ENCODE measurements around the gene LRFN3.
"Not testable (repeated sequence)": the region's sequence is repeated elsewhere in the genome, so short reads cannot be mapped to it uniquely, and the experiment has no call there.

The LRFN3 gene

GRCh38 chr19:35935911-35936737, at the start of gene LRFN3:
Gene LRFN3, plus strand, starts transcription at chr19:35936374. Its CDS starts 3,052 bp downstream, at chr19:35939426.
- DNase-seq: peak in 3 of 4 experiments; percentile 14 to 48 (median 20)

- no peak for DNase-seq
These were observed 49.0 kb upstream of the LRFN3 start for GRCh38 chr19:35887197-35887596.

DNA sequence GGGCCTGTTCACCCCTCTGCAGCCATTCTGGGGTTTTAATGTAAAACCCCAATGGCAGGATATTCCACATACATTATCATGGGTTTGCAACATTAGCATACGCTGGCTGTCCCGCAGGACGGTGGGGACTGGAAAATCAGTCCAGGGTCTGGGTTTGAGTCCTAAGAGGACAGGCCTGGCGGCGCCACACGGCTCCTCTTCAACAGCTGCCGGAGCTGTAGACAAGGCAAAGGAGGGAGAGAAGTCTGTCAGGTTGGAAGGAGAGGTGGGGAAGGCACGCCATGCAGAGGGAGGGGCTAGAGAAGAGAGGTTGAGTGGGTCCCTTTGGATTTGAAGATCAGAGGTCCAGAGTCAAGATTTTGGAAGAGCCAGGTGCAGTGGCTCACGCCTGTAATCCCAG, 47.8 kb upstream of the LRFN3 start:
- DNase-seq: no peak

DNA sequence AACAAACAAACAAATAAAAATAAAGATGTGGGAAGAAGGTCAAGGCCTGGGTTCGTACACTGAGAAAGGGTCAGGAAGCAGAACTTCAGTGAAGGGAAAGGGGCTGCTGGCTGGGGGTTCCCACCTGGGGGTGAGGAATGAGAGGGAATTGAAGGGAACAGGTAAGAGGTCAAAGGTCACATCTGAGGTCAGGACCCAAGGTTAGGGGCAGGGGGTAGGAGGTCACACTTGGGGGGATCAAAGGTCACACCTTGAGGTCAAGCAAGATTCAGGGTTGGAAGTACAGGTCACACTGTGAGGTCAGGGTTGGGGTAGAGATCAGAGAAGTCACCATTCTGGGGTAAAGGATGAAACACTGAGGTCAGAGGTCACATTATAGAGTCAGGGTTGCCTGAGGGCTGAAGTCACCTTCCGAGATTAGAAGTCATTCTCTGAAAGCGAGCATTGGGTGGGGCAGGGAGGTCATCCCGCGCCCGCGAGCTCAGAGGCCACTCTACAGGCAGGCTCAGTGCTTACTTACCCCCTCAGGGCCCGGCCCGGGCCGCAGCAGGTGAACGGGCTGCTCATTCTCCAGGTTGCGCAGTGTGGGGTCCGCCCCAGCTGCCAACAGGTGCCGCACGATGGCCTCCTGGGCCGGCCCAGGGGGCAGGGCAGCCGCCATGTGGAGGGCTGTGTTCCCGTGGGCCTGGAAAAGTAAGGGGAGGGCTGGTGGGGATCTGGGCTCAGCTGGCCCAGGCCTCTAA, 46.6 kb upstream of the LRFN3 start:
- no peak for DNase-seq

GRCh38 chr19:35890113-35890650, 46.0 kb upstream of the LRFN3 start:
- DNase-seq: no peak

GRCh38 chr19:35891819-35892218, 44.4 kb upstream of the LRFN3 start:
- DNase-seq: not testable (repeated sequence)

GRCh38 chr19:35894342-35894741, 41.8 kb upstream of the LRFN3 start:
- DNase-seq: no peak

DNA sequence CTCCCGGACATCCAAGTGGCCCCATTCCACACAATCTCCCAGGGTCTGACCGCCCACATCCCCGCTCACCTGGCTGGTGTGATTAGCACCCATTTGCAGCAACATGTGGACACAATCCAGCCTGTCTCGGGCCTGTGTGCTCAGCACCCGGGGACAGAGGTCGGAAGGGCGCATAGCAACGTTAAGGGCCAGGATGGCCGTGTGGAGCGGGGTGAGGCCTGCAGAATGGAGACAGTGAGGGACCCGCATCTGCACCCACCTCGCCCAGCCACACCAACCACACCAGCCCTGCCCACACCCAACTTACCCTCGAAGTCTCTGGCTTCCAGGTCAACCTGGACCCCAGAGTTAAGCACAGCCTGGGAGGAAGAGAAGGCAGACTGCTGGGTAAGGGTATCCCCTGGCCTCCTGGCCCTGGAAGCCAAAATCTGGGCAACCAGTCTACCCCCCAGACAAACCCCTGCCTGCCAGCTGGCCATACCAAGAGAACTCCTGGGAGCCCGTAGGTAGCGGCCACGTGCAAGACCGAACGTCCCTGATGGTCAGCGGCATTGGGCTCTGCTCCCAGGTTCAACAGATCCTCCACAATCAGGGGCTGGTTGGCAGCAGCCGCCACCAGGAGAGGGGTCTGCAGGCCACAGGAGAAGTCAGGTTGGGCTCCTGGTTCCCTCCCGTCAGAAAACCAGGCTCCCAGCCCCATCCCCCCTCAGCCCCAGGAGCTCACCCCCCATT, 40.1 kb upstream of the LRFN3 start:
- DNase-seq: no peak

DNA sequence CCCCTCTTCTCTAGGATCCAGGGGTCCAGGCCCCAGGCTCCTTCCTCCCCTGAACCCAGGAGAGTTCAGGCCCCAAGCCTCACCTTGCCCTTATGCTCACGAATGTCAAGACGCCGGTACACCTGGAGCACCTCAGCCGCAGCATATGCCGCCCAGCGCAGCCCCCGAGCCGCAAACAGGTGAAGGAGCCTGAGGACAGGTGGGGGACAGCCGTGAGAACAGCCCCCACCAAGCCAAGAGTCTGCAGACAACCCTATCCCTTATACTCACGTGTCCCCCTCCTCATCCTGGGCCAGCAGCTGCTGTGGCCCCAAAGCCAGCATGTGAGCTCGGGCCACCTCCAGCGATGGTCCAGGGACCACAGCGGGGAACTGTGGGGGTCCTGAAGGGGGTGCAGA, 39.5 kb upstream of the LRFN3 start:
- DNase-seq: no peak

DNA sequence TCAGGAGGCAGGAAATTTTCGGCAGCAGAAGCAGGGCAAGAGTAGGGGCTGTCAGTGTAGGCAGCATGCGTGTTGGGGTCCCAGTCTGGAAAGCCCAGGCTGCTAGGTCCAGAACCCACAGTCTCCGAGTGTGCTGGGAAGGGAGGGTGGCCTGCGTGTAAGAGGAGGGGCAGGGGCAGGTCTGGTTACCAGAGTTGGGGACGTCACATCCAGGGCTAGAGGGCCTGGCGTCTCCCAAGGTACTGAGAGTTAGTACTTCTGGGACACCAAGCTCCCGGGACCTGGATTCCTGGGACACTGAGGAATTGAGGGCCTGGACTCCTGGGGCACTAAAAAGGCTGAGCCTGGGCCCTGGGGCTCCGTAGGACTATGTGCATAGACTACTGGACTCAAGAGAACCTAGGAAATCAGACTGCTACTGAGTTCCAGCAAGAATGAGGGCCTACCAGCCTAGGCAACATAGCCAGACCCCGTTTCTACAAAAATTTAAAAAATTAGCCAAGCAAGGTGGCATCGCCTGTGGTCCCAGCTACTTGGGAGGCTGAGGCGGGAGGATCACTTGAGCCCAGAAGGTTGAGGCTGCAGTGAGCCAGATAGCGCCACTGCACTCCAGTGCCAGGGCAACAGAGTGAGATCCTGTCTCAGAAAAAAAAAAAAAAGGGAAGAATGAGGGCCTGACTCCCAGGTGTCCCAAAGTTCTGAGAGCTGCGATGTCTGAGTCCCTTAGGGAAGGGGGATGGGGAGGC, 38.3 kb upstream of the LRFN3 start:
- DNase-seq: no peak

DNA sequence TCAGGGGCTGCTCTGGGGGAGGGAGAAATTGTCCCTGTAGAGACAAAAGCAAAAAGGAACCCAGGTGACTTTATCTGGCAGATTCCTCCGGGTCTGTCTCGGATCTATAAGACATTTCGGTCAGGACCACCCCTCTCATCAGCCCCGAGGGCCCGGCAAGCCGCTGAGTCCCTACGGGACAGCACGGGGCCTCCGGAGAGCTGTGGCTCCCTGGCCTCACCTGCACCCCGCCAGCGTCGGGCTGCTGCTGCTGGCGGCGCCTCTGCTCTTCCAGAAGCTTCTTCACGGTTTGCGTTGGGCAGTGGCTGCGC, 37.7 kb upstream of the LRFN3 start:
- DNase-seq: no peak

DNA sequence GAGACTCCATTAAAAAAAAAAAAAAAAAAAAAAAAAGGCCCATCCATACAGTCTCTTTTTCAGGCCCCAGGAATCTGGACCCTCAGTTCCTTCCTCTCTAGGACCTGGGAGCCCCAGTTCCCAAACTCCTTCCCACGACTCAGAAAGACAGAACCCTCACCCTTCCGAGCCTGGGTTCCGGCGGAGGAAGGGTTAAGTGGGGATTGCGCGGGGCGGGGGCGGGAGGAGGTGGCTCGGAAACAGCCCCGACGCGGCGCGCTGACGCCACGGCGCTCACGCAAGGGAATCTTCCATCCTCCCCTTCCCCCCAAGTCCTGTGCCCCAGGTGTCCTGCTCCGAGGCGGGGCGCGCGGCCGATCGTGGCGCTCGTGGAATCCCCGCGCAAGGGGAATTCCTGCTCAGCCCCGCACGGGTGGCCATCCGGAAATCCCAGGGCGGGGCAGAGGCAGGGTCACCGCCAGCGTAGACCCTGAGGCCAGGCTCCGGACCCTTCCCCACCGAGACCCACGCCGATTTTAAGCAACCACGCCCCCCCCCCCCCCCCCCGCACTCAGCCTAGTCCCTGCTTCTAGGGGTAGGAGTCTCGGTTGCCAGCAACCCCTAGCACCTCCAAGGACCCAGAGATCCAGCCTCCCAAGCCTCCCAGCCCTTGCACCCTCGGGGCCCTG, 36.5 kb upstream of the LRFN3 start:
- peak; percentile 48 to 77 (median 71) for DNase-seq

- no peak for DNase-seq
These were observed 35.0 kb upstream of the LRFN3 start for GRCh38 chr19:35901055-35901644.

DNA sequence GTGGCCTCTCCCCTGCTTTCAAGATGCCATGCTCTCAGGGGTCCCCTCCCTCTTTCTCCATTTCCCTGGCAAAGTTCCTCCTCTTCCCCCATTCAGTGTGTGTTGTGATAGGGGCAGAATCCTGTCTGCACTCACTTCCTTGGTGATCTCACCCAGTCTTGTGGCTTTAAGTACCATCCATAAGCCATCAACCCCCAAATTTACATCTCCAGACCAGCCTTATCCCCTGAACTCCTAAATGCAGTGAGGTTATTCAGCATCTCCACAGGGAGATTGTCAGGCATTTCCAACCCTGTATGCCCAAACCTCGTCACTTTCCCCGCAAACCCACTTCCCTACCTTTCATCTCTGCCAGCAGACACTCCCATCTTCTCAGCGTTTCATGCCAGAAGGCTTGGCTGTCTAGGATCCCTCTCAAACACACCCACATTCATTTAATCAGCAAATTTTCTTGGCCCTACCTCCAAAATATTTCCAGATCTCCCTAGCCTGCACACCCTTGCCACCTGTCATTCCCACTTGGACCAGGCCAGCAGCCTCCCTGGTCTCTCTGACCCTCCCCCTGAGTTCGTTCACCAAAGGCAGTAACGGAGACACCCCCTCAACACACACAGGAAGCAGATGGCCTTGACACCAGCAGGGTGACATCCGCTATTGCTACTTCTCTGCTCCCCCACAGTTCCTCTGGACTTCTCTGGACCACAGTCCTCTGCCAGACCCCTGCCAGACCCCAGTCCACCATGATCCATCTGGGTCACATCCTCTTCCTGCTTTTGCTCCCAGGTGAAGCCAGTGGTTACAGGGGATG, 34.1 kb upstream of the LRFN3 start, which contains the start of gene HCST:
Gene HCST, plus strand, starts transcription at position 676 of the 808 bp plus-strand sequence. Its CDS starts 65 bp downstream, at position 741.
- DNase-seq: peak in 1 of 4 experiments; percentile 28

DNA sequence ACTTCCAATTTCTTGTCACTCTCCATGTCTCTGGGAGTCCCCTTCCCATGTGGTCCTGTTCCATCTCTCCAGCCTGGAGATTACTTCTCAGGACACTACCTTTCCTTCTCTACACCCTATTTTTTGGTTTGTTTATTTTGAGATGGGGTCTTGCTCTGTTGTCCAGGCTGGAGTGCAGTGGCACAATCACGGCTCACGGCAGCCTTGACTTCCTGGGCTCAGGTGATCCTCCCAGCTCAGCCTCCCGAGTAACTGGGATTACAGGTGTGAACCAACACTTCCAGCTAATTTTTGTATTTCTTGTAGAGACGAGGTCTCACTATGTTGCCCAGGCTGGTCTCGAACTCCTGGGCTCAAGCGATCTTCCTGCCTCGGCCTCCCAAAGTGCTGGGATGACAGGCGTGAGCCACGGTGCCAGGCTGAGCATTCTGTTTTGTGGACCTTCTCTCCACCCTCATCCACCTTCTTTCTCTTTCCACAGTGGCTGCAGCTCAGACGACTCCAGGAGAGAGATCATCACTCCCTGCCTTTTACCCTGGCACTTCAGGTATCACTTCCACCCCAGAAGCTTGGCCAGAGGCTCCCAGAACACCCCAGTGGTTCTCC, 33.2 kb upstream of the LRFN3 start:
- no peak for DNase-seq

GRCh38 chr19:35903550-35904179, 32.5 kb upstream of the LRFN3 start:
- DNase-seq: peak; percentile 42 to 85 (median 64)

DNA sequence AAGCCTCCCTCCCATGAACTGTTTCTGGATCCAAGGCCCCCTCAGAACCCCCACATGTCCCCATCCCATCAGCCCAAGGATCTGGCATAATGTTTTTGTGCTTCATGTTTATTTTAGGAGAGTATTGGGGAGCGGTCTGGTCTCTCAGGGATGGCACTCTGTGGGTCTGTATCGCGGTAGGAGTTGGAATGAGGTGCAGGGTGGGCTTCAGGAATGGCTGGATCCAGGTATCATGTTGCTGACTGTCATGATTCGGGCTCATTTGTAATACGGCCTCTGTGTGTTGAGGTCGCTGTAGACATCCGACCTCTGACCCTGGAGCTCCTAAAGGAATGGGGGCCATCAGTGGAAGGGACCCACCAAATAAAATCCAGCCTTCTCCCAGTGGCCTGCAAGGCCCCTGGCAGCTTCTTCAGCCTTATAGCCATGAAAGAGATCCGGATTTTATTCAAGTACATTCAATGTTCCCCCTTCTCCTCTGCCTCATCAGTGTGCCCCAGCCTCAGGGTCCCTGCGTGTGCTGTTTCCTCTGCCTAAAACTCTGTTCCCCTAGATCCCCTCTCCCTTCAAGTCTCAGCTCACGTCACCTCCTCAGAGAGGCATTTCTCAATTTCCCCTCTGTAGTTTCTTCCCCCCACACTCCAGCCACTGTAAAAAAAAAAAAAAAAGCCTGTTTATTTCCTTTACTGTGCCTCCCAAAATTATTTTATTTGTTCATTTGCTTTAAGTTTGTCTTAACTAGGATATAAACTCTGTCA, 31.7 kb upstream of the LRFN3 start:
- DNase-seq: no peak

DNA sequence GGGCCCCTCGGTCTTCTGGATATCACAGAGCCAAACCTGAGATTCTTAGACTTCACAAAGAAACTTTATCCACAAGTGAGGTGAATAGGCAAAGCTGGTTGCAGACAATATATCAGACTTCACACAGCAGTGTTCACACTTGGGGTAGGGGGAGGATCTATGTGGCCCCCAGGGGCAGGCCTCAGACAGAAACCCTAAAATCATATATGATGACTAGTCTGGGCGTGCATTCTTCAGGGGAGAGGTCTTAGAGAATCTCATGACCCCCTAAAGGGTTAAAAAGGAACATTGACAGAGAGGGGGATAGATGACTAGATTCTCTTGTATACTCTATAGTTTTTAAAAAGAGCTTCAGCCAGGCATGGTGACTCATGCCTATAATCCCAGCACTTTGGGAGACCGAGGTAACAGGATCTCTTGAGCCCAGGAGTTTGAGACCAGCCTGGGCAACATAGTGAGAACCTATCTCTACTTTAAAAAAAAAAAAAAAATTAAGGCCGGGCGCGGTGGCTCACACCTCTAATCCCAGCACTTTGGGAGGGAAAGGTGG, 30.9 kb upstream of the LRFN3 start:
- no peak for DNase-seq

DNA sequence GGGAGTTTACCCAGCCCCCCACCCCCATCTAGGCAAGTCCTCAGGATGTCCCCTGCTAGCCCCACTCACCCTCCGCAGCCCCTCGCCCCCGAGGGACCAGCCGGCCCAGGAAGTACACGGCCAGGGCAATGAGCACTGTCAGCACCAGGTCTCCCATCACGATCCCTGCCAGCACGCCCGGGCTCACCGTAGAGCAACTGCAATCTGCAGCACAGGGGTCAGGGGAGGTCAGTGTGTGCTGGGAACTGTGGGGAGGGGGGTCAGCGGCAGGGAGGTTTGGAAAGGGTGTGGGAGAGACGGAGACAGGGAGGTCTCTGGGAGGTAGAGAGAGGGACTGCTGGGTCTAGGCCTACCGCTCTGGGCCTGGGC, 28.8 kb upstream of the LRFN3 start:
- DNase-seq: no peak

Measured in activated naive CD4-positive, alpha-beta T cell (primary cell).